HepG2 (cell line): Measurements from ENCODE around the gene DCAF7. TPM values are rescaled to one million over a fixed set of nuclear protein-coding genes. Genes with fewer than 3 reads are reported as not detected.
A peak's percentile ranks its signal among the peaks of the same experiment; 100 is the strongest.

Experiments
- ARNT2 ChIP-seq: sonication (generic); formaldehyde crosslinking; IDR thresholded peaks from 2 replicates; pipeline ENCODE4 v1.8.0; 2022; ENCODE audit warnings: mild to moderate bottlenecking, low read depth, missing genetic modification reagents, moderate library complexity
- BATF2 ChIP-seq: sonication (generic); formaldehyde crosslinking; IDR thresholded peaks from 2 replicates; pipeline ENCODE4 v1.8.0; 2022; ENCODE audit warnings: mild to moderate bottlenecking, missing genetic modification reagents, moderate library complexity
- E2F1 ChIP-seq: sonication (generic); formaldehyde crosslinking; IDR thresholded peaks from 2 replicates; pipeline ENCODE4 v1.5.0; 2020; ENCODE audit warnings: missing genetic modification reagents
- FOXA3 ChIP-seq: IDR thresholded peaks from 2 replicates; pipeline ENCODE4 v1.6.1; 2016; ENCODE audit warnings: missing genetic modification reagents, missing compliant biosample characterization
- GFI1 ChIP-seq: sonication (generic); formaldehyde crosslinking; IDR thresholded peaks from 2 replicates; pipeline ENCODE4 v1.5.0; 2020; ENCODE audit warnings: missing genetic modification reagents, mild to moderate bottlenecking, borderline replicate concordance
- HDAC1 ChIP-seq: sonication (generic); formaldehyde crosslinking; IDR thresholded peaks from 2 replicates; pipeline ENCODE4 v1.5.1; 2020; ENCODE audit warnings: mild to moderate bottlenecking, missing genetic modification reagents
- HIVEP1 ChIP-seq: sonication (generic); formaldehyde crosslinking; IDR thresholded peaks from 2 replicates; pipeline ENCODE4 v1.4.0; 2020; ENCODE audit warnings: mild to moderate bottlenecking, missing genetic modification reagents
- HNRNPH1 ChIP-seq: fragments of 200-400 bp; formaldehyde crosslinking; optimal IDR thresholded peaks from 2 replicates; pipeline ENCODE3; 2017; ENCODE audit warnings: mild to moderate bottlenecking, low read depth, low read length
- KDM5B ChIP-seq: sonication (generic); formaldehyde crosslinking; IDR thresholded peaks from 2 replicates; pipeline ENCODE4 v1.4.0; 2020; ENCODE audit warnings: missing genetic modification reagents, mild to moderate bottlenecking, borderline replicate concordance
- KLF9 ChIP-seq: IDR thresholded peaks from 2 replicates; pipeline ENCODE4 v1.6.1; 2016; ENCODE audit warnings: low read depth
- MBD4 ChIP-seq: IDR thresholded peaks from 2 replicates; pipeline ENCODE4 v1.6.1; 2012; ENCODE audit warnings: low read length, inconsistent platforms, borderline replicate concordance
- PAX8 ChIP-seq: sonication (generic); formaldehyde crosslinking; IDR thresholded peaks from 2 replicates; pipeline ENCODE4 v1.8.0; 2022; ENCODE audit warnings: mild to moderate bottlenecking, missing genetic modification reagents, borderline replicate concordance
- RBAK ChIP-seq: sonication (generic); formaldehyde crosslinking; IDR thresholded peaks from 2 replicates; pipeline ENCODE4 v1.5.1; 2020; ENCODE audit warnings: mild to moderate bottlenecking, missing genetic modification reagents
- RORA ChIP-seq: sonication (generic); formaldehyde crosslinking; IDR thresholded peaks from 2 replicates; pipeline ENCODE4 v1.5.0; 2020; ENCODE audit warnings: mild to moderate bottlenecking, missing genetic modification reagents, moderate library complexity
- SP5 ChIP-seq: IDR thresholded peaks from 2 replicates; pipeline ENCODE4 v1.6.1; 2016; ENCODE audit warnings: low read depth, borderline replicate concordance
- TCF7 ChIP-seq: sonication (generic); IDR thresholded peaks from 2 replicates; pipeline ENCODE4 v1.6.1; 2016; ENCODE audit warnings: antibody characterized with exemption, low read depth
- TRIM24 ChIP-seq: sonication (generic); formaldehyde crosslinking; IDR thresholded peaks from 2 replicates; pipeline ENCODE4 v1.8.0; 2022; ENCODE audit warnings: mild to moderate bottlenecking, missing genetic modification reagents
- ZFP36L2 ChIP-seq: sonication (generic); formaldehyde crosslinking; IDR thresholded peaks from 2 replicates; pipeline ENCODE4 v1.4.0; 2020; ENCODE audit warnings: missing genetic modification reagents
- ZNF747 ChIP-seq: sonication (generic); formaldehyde crosslinking; IDR thresholded peaks from 2 replicates; pipeline ENCODE4 v1.8.1; 2023; ENCODE audit warnings: missing genetic modification reagents, mild to moderate bottlenecking, borderline replicate concordance
- polyA plus RNA-seq, 8 experiments: library from polyadenylated mRNA; depleted of rRNA in 3 of 8; stranded (reverse) in 7 of 8; unstranded in 1 of 8; fragments of >200 nt; fragmentation: Illumina TruSeq in 4 of 8; extraction: Trizol in 4 of 8; gene quantifications; 2 replicates each; pipeline versions ENCODE4 v1.2.1 to v1.2.3, GENCODE V29; 2011 to 2016; ENCODE audit warnings: low read depth in 4 of 8, missing spikeins in 1 of 8, mixed read lengths in 1 of 8; ENCODE audit not compliant: insufficient read depth in 1 of 8
- total RNA-seq, 5 experiments: library from RNA; depleted of rRNA; stranded (reverse); fragments of >200 nt; fragmentation: Illumina TruSeq; extraction: Trizol; gene quantifications; 2 replicates each; pipeline ENCODE4 v1.2.3, GENCODE V29; 2016; ENCODE audit warnings: low read depth in 1 of 5
- TF ChIP-seq, protein P1 (sequence below): sonication (generic); formaldehyde crosslinking; IDR thresholded peaks from 2 replicates; pipeline ENCODE4 v1.9.0; 2021; ENCODE audit warnings: missing genetic modification reagents, borderline replicate concordance
- TF ChIP-seq, protein P2 (sequence below): sonication (generic); formaldehyde crosslinking; IDR thresholded peaks from 2 replicates; pipeline ENCODE4 v1.8.0; 2022; ENCODE audit warnings: mild to moderate bottlenecking, missing genetic modification reagents
- TF ChIP-seq, protein P3 (sequence below): sonication (generic); formaldehyde crosslinking; IDR thresholded peaks from 2 replicates; pipeline ENCODE4 v1.5.0; 2020; ENCODE audit warnings: missing genetic modification reagents

Gene DCAF7
- total and polyA plus RNA-seq, 2 of the 13 experiments (the other 11 are each of a cell fraction or from before 2014, with no cell fraction given), result 55.2 to 73.4 TPM

- TF ChIP-seq, protein P1, sequence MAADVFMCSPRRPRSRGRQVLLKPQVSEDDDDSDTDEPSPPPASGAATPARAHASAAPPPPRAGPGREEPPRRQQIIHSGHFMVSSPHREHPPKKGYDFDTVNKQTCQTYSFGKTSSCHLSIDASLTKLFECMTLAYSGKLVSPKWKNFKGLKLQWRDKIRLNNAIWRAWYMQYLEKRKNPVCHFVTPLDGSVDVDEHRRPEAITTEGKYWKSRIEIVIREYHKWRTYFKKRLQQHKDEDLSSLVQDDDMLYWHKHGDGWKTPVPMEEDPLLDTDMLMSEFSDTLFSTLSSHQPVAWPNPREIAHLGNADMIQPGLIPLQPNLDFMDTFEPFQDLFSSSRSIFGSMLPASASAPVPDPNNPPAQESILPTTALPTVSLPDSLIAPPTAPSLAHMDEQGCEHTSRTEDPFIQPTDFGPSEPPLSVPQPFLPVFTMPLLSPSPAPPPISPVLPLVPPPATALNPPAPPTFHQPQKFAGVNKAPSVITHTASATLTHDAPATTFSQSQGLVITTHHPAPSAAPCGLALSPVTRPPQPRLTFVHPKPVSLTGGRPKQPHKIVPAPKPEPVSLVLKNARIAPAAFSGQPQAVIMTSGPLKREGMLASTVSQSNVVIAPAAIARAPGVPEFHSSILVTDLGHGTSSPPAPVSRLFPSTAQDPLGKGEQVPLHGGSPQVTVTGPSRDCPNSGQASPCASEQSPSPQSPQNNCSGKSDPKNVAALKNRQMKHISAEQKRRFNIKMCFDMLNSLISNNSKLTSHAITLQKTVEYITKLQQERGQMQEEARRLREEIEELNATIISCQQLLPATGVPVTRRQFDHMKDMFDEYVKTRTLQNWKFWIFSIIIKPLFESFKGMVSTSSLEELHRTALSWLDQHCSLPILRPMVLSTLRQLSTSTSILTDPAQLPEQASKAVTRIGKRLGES (CRISPR knock-in tag), result no peak
- TF ChIP-seq HIVEP1 (CRISPR knock-in tag) (no peak), ZNF747 (CRISPR knock-in tag) (no peak), ZFP36L2 (no peak), RBAK (CRISPR knock-in tag) (no peak), PAX8 (CRISPR knock-in tag) (no peak), SP5 (CRISPR knock-in tag) (no peak), KLF9 (no peak), ARNT2 (CRISPR knock-in tag) (no peak), FOXA3 (CRISPR knock-in tag) (no peak), E2F1 (CRISPR knock-in tag) (no peak), BATF2 (CRISPR knock-in tag) (no peak), RORA (CRISPR knock-in tag) (no peak), MBD4 (no peak), HDAC1 (CRISPR knock-in tag) (0 out of 2 replicates have a peak, but pooled peaks have one; percentile 42), TRIM24 (no peak), HNRNPH1 (no peak), KDM5B (CRISPR knock-in tag) (no peak), TCF7 (no peak), GFI1 (CRISPR knock-in tag) (no peak)
- TF ChIP-seq, protein P2, sequence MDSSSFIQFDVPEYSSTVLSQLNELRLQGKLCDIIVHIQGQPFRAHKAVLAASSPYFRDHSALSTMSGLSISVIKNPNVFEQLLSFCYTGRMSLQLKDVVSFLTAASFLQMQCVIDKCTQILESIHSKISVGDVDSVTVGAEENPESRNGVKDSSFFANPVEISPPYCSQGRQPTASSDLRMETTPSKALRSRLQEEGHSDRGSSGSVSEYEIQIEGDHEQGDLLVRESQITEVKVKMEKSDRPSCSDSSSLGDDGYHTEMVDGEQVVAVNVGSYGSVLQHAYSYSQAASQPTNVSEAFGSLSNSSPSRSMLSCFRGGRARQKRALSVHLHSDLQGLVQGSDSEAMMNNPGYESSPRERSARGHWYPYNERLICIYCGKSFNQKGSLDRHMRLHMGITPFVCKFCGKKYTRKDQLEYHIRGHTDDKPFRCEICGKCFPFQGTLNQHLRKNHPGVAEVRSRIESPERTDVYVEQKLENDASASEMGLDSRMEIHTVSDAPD (CRISPR knock-in tag), result no peak
- TF ChIP-seq, protein P3, sequence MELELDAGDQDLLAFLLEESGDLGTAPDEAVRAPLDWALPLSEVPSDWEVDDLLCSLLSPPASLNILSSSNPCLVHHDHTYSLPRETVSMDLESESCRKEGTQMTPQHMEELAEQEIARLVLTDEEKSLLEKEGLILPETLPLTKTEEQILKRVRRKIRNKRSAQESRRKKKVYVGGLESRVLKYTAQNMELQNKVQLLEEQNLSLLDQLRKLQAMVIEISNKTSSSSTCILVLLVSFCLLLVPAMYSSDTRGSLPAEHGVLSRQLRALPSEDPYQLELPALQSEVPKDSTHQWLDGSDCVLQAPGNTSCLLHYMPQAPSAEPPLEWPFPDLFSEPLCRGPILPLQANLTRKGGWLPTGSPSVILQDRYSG (CRISPR knock-in tag), result no peak
Observed at GRCh38 chr17:63601439-63602371, 51.4 kb downstream of the DCAF7 start (continued).
